SK-N-SH treated with all-trans-retinoic acid at 6 μM for 48 hours (cell line): ENCODE results near the gene KAT7.

Experiments
- ARNTL ChIP-seq: fragments of 450-650 bp; formaldehyde crosslinking; IDR thresholded peaks from 2 replicates; pipeline ENCODE4 v1.5.0; 2020; ENCODE audit warnings: low read depth, mild to moderate bottlenecking, moderate library complexity, borderline replicate concordance
- ZFP30 ChIP-seq: fragments of 450-650 bp; formaldehyde crosslinking; IDR thresholded peaks from 2 replicates; pipeline ENCODE4 v1.5.0; 2022; ENCODE audit warnings: mild to moderate bottlenecking, moderate library complexity

DNA sequence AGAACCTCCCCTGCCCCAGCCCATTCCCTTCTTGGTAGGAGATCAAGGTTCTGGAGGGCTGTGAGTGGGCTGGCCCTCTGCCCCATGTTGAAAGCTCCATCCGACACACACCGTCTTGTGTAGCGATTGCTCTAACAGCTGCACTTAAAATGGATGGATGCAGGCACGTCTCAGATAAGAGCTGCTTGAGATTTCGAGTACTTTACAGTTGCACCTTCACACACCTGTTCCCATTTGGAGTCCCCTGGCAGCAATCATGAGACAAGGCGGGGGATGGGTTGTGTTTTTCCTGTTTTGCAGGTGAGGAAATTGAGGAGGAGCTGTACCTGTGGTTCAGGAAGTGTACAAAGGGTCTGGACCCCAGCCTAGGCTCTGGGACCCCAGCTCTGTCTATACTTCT, 85.0 kb downstream of the KAT7 start:
- no peak for TF ChIP-seq ZFP30 (CRISPR knock-in tag)
- TF ChIP-seq ARNTL (CRISPR knock-in tag): no peak
